ENCODE measurements around the gene PLEKHA5.
"Not testable (repeated sequence)": the region's sequence is repeated elsewhere in the genome, so short reads cannot be mapped to it uniquely, and the experiment has no call there.

Gene PLEKHA5

GRCh38 chr12:19229021-19229420 lies 99.5 kb downstream of the PLEKHA5 start:
- H3K36me3 ChIP-seq (ENCODE audit: insufficient read depth, low read length); H3K9me3 ChIP-seq (ENCODE audit: control insufficient read depth, insufficient read depth, low read length); H3K9ac ChIP-seq (ENCODE audit: low read depth, low read length): not testable (repeated sequence)
- peaks cover 14% of the 10 kb centered on the region for H3K4me1 ChIP-seq (ENCODE audit: insufficient read depth, low read length)

- Histone ChIP-seq H3K4me1 (ENCODE audit: insufficient read depth, low read length) (peaks cover 19% of the 10 kb centered on the region), H3K9ac (ENCODE audit: low read depth, low read length) (no peak overlapping the region), H3K36me3 (ENCODE audit: insufficient read depth, low read length) (no peaks in the 10 kb centered on the region), H3K9me3 (ENCODE audit: control insufficient read depth, insufficient read depth, low read length) (no peaks in the 10 kb centered on the region)
Observed at GRCh38 chr12:19230299-19230866, 100.8 kb downstream of the PLEKHA5 start.

GRCh38 chr12:19230896-19231295 lies 101.4 kb downstream of the PLEKHA5 start:
- Histone ChIP-seq H3K9ac (ENCODE audit: low read depth, low read length) (no peak overlapping the region), H3K4me1 (ENCODE audit: insufficient read depth, low read length) (peaks cover 19% of the 10 kb centered on the region)

GRCh38 chr12:19234171-19234704 lies 104.7 kb downstream of the PLEKHA5 start:
- Histone ChIP-seq H3K9ac (ENCODE audit: low read depth, low read length) (no peak overlapping the region), H3K4me1 (ENCODE audit: insufficient read depth, low read length) (peaks cover 19% of the 10 kb centered on the region), H3K9me3 (ENCODE audit: control insufficient read depth, insufficient read depth, low read length) (no peaks in the 10 kb centered on the region), H3K36me3 (ENCODE audit: insufficient read depth, low read length) (no peaks in the 10 kb centered on the region)

More at GRCh38 chr12:19230896-19231295, 101.4 kb downstream of the PLEKHA5 start:
- Histone ChIP-seq H3K36me3 (ENCODE audit: insufficient read depth, low read length) (no peaks in the 10 kb centered on the region), H3K9me3 (ENCODE audit: control insufficient read depth, insufficient read depth, low read length) (no peaks in the 10 kb centered on the region)

- Histone ChIP-seq H3K9ac (ENCODE audit: low read depth, low read length) (no peak overlapping the region), H3K36me3 (ENCODE audit: insufficient read depth, low read length) (no peaks in the 10 kb centered on the region), H3K9me3 (ENCODE audit: control insufficient read depth, insufficient read depth, low read length) (no peaks in the 10 kb centered on the region), H3K4me1 (ENCODE audit: insufficient read depth, low read length) (peaks cover 19% of the 10 kb centered on the region)
Observed at GRCh38 chr12:19234981-19235871, 105.7 kb downstream of the PLEKHA5 start.

- Histone ChIP-seq H3K4me1 (ENCODE audit: insufficient read depth, low read length) (peaks cover 19% of the 10 kb centered on the region), H3K9me3 (ENCODE audit: control insufficient read depth, insufficient read depth, low read length) (no peaks in the 10 kb centered on the region), H3K9ac (ENCODE audit: low read depth, low read length) (no peak overlapping the region), H3K36me3 (ENCODE audit: insufficient read depth, low read length) (no peaks in the 10 kb centered on the region)
Observed at GRCh38 chr12:19236656-19237055, 107.1 kb downstream of the PLEKHA5 start.

GRCh38 chr12:19238540-19238939 lies 109.0 kb downstream of the PLEKHA5 start:
- Histone ChIP-seq H3K4me1 (ENCODE audit: insufficient read depth, low read length) (peaks cover 20% of the 10 kb centered on the region), H3K36me3 (ENCODE audit: insufficient read depth, low read length) (no peaks in the 10 kb centered on the region), H3K9ac (ENCODE audit: low read depth, low read length) (no peak overlapping the region), H3K9me3 (ENCODE audit: control insufficient read depth, insufficient read depth, low read length) (no peaks in the 10 kb centered on the region)

GRCh38 chr12:19239102-19239501 lies 109.6 kb downstream of the PLEKHA5 start:
- Histone ChIP-seq H3K9ac (ENCODE audit: low read depth, low read length) (no peak overlapping the region), H3K4me1 (ENCODE audit: insufficient read depth, low read length) (peaks cover 14% of the 10 kb centered on the region), H3K36me3 (ENCODE audit: insufficient read depth, low read length) (no peaks in the 10 kb centered on the region)

GRCh38 chr12:19239616-19240234 lies 110.2 kb downstream of the PLEKHA5 start:
- Histone ChIP-seq H3K4me1 (ENCODE audit: insufficient read depth, low read length) (peaks cover 11% of the 10 kb centered on the region), H3K36me3 (ENCODE audit: insufficient read depth, low read length) (no peaks in the 10 kb centered on the region), H3K9me3 (ENCODE audit: control insufficient read depth, insufficient read depth, low read length) (no peaks in the 10 kb centered on the region), H3K9ac (ENCODE audit: low read depth, low read length) (no peak overlapping the region)

More at GRCh38 chr12:19239102-19239501, 109.6 kb downstream of the PLEKHA5 start:
- H3K9me3 ChIP-seq (ENCODE audit: control insufficient read depth, insufficient read depth, low read length), result no peaks in the 10 kb centered on the region

GRCh38 chr12:19242581-19242980 lies 113.0 kb downstream of the PLEKHA5 start:
- Histone ChIP-seq H3K4me1 (ENCODE audit: insufficient read depth, low read length) (peaks cover 11% of the 10 kb centered on the region), H3K36me3 (ENCODE audit: insufficient read depth, low read length) (no peaks in the 10 kb centered on the region), H3K9ac (ENCODE audit: low read depth, low read length) (no peak overlapping the region), H3K9me3 (ENCODE audit: control insufficient read depth, insufficient read depth, low read length) (no peaks in the 10 kb centered on the region)

- H3K36me3 ChIP-seq (ENCODE audit: insufficient read depth, low read length), result no peaks in the 10 kb centered on the region
- no peak overlapping the region for H3K9ac ChIP-seq (ENCODE audit: low read depth, low read length)
- H3K9me3 ChIP-seq (ENCODE audit: control insufficient read depth, insufficient read depth, low read length), result no peaks in the 10 kb centered on the region
- H3K4me1 ChIP-seq (ENCODE audit: insufficient read depth, low read length), result peaks cover 11% of the 10 kb centered on the region
Observed at GRCh38 chr12:19243551-19243950, 114.0 kb downstream of the PLEKHA5 start.

- Histone ChIP-seq H3K36me3 (ENCODE audit: insufficient read depth, low read length) (no peaks in the 10 kb centered on the region), H3K4me1 (ENCODE audit: insufficient read depth, low read length) (peaks cover 11% of the 10 kb centered on the region), H3K9me3 (ENCODE audit: control insufficient read depth, insufficient read depth, low read length) (no peaks in the 10 kb centered on the region), H3K9ac (ENCODE audit: low read depth, low read length) (no peak overlapping the region)
Observed at GRCh38 chr12:19244312-19244711, 114.8 kb downstream of the PLEKHA5 start.

- Histone ChIP-seq H3K36me3 (ENCODE audit: insufficient read depth, low read length) (no peaks in the 10 kb centered on the region), H3K9me3 (ENCODE audit: control insufficient read depth, insufficient read depth, low read length) (no peaks in the 10 kb centered on the region), H3K4me1 (ENCODE audit: insufficient read depth, low read length) (peaks cover 11% of the 10 kb centered on the region), H3K9ac (ENCODE audit: low read depth, low read length) (no peak overlapping the region)
Observed at GRCh38 chr12:19245106-19245505, 115.6 kb downstream of the PLEKHA5 start.

GRCh38 chr12:19245666-19246065 lies 116.1 kb downstream of the PLEKHA5 start:
- no peaks in the 10 kb centered on the region for H3K9me3 ChIP-seq (ENCODE audit: control insufficient read depth, insufficient read depth, low read length)

More at GRCh38 chr12:19245666-19246065, 116.1 kb downstream of the PLEKHA5 start:
- Histone ChIP-seq H3K36me3 (ENCODE audit: insufficient read depth, low read length) (no peaks in the 10 kb centered on the region), H3K4me1 (ENCODE audit: insufficient read depth, low read length) (peaks cover 11% of the 10 kb centered on the region), H3K9ac (ENCODE audit: low read depth, low read length) (no peak overlapping the region)

All from ES-I3 (cell line).